DND-41 (cell line): Measurements from ENCODE around the gene KCNJ13.

Source experiments
- ATAC-seq: fragments of 200-7000 bp; cut with Tn5 transposase; 3 replicates; pipeline ENCODE4 v1.9.1; 2021; ENCODE audit warnings: low read depth; ENCODE audit not compliant: insufficient read depth
- DNase-seq: peaks from one replicate; pipeline ENCODE4 v3.0.0-alpha.2; 2020
- H2AFZ ChIP-seq: 2 replicates; pipeline ENCODE4 v1.6.0; 2012; ENCODE audit warnings: low read depth, low read length
- H3K27ac ChIP-seq: 2 replicates; pipeline ENCODE4 v1.5.1; 2012; ENCODE audit warnings: low read length, inconsistent platforms
- H3K27me3 ChIP-seq: fragments of 200-600 bp; sonication (generic); 2 replicates; pipeline ENCODE4 v1.6.0; 2012; ENCODE audit warnings: low read length, mild to moderate bottlenecking, inconsistent platforms; ENCODE audit not compliant: insufficient read depth, poor library complexity
- H3K36me3 ChIP-seq: 2 replicates; pipeline ENCODE4 v1.5.1; 2012; ENCODE audit warnings: low read length, inconsistent platforms; ENCODE audit not compliant: insufficient read depth
- H3K4me1 ChIP-seq: 2 replicates; pipeline ENCODE4 v1.5.1; 2012; ENCODE audit warnings: mild to moderate bottlenecking, low read length; ENCODE audit not compliant: insufficient read depth
- H3K4me2 ChIP-seq: 2 replicates; pipeline ENCODE4 v1.6.0; 2012; ENCODE audit warnings: mild to moderate bottlenecking, moderate library complexity, low read length, inconsistent platforms; ENCODE audit not compliant: insufficient read depth
- H3K4me3 ChIP-seq, 2 experiments: fragments of 200-600 bp in 1 of 2; shearing (Covaris generic) in 1 of 2; 2 replicates each; pipeline ENCODE4 v1.5.1; 2012 to 2016; ENCODE audit warnings: inconsistent platforms in 2 of 2, low read length in 2 of 2, mild to moderate bottlenecking in 2 of 2, low read depth in 1 of 2, moderate library complexity in 1 of 2
- H3K79me2 ChIP-seq: 2 replicates; pipeline ENCODE4 v1.6.0; 2012; ENCODE audit warnings: low read length, inconsistent platforms; ENCODE audit not compliant: insufficient read depth
- H3K9ac ChIP-seq: 2 replicates; pipeline ENCODE4 v1.6.0; 2012; ENCODE audit warnings: low read depth, mild to moderate bottlenecking, inconsistent platforms, low read length, moderate library complexity
- H3K9me3 ChIP-seq: 2 replicates; pipeline ENCODE4 v1.5.1; 2012; ENCODE audit warnings: low read length, moderate library complexity, mild to moderate bottlenecking, inconsistent platforms; ENCODE audit not compliant: insufficient read depth, severe bottlenecking
- H4K20me1 ChIP-seq: 2 replicates; pipeline ENCODE4 v1.6.0; 2012; ENCODE audit warnings: low read length; ENCODE audit not compliant: insufficient read depth
- CTCF ChIP-seq: IDR thresholded peaks from 2 replicates; pipeline ENCODE4 v1.5.1; 2012; ENCODE audit warnings: borderline replicate concordance, low read length, moderate library complexity, mild to moderate bottlenecking; ENCODE audit not compliant: poor library complexity, severe bottlenecking; ENCODE audit errors: extremely low read depth
- EZH2 ChIP-seq: IDR thresholded peaks from 3 replicates; pipeline ENCODE4 v1.6.1; 2012; ENCODE audit warnings: borderline replicate concordance, low read depth, mild to moderate bottlenecking, moderate library complexity, low read length, inconsistent platforms; ENCODE audit not compliant: severe bottlenecking

The KCNJ13 gene

DNA sequence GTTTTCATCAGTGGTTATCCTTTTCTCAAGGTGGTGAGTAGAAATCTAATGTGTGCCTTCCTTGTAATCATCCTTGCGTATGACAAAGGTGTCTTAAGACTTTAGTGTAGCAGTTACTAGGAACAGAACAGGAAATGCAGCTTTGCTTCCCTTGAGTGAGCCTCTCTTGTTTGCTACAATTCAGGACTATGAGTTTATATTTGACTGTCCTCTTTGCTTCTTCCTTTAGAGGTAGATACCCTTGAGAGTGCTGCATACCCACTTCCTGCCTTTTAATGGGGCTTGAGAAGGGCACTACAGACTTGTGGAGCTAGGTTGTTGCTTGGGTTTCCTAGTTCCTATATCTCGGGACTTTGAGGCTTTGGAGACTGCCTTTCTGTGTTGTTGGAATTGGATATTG, 3.8 kb downstream of the KCNJ13 start:
- no peak overlapping the region for H3K9ac ChIP-seq
- DNase-seq, result peak; percentile 35
- H2AFZ ChIP-seq, result no peak overlapping the region
- H3K27ac ChIP-seq, result peak overlapping the region; percentile 56
- H4K20me1 ChIP-seq, result no peaks in the 10 kb centered on the region; the same call in 1 of the 2 replicates
- H3K27me3 ChIP-seq, result no peaks in the 10 kb centered on the region
- H3K4me3 ChIP-seq, result no peak overlapping the region
- no peak overlapping the region for H3K4me2 ChIP-seq
- no peak for TF ChIP-seq EZH2
- TF ChIP-seq CTCF, result no peak
- ATAC-seq, result peak; percentile 95
- no peaks in the 10 kb centered on the region for H3K9me3 ChIP-seq
- H3K4me1 ChIP-seq, result peaks cover 11% of the 10 kb centered on the region
- peaks cover 48% of the 10 kb centered on the region for H3K36me3 ChIP-seq
- no peaks in the 10 kb centered on the region for H3K79me2 ChIP-seq

DNA sequence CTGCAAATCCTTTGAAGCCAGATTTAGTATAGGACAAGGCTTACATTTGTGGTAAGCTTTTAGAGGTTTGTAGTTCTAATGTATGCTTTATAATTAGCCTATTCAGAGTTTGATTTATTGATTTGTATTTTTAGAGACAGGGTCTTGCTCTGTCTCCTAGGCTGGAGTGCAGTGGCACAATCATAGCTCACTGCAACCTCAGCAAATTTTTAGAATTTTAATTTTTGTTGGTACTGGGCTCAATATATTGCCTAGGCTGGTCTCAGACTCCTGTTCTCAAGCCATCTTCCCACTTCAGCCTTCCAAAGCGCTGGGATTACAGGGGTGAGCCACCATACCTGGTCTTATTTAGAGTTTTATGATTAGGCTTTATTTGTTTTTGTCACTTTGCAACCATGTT, 4.5 kb downstream of the KCNJ13 start:
- Histone ChIP-seq H3K27me3 (no peaks in the 10 kb centered on the region), H3K4me2 (no peak overlapping the region), H3K36me3 (peaks cover 52% of the 10 kb centered on the region), H3K4me3 (no peak overlapping the region), H3K9ac (no peak overlapping the region), H3K9me3 (no peaks in the 10 kb centered on the region), H4K20me1 (no peaks in the 10 kb centered on the region; the same call in 1 of the 2 replicates), H2AFZ (no peak overlapping the region), H3K79me2 (no peaks in the 10 kb centered on the region), H3K4me1 (peaks cover 11% of the 10 kb centered on the region), H3K27ac (no peak overlapping the region)
- no peak for ATAC-seq
- no peak for DNase-seq
- no peak for TF ChIP-seq EZH2
- TF ChIP-seq CTCF, result no peak

- no peak overlapping the region for H3K27ac ChIP-seq
- TF ChIP-seq CTCF (no peak), EZH2 (no peak)
- peaks cover 11% of the 10 kb centered on the region for H3K4me1 ChIP-seq
- peaks cover 55% of the 10 kb centered on the region for H3K36me3 ChIP-seq
- H4K20me1 ChIP-seq, result no peaks in the 10 kb centered on the region; the same call in 1 of the 2 replicates
- ATAC-seq (no peak), DNase-seq (no peak)
- H3K4me2 ChIP-seq, result no peak overlapping the region
- H3K9ac ChIP-seq, result no peak overlapping the region
- H2AFZ ChIP-seq, result no peak overlapping the region
- no peaks in the 10 kb centered on the region for H3K27me3 ChIP-seq
- no peaks in the 10 kb centered on the region for H3K9me3 ChIP-seq
- H3K4me3 ChIP-seq, result no peak overlapping the region
- no peaks in the 10 kb centered on the region for H3K79me2 ChIP-seq
Measured at GRCh38 chr2:232770207-232770606, 6.2 kb downstream of the KCNJ13 start.

DNA sequence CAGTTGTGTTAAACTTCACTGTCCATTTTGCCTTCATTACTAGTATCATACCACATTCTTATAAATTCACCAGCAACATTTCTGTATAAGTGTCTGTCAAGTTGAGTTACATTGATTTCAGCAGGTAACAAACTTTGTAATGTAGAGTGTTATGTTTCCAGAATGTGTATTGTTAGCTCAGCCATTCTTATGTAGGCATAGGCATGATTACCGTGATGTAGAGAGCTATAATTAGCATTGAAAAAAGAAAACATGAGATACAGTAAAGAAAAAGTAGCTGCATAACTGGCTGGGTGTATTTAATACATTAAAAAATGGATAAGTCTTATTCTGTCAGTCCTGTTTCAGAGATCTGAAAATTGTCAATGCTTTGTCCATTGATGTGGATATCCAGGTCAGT, 8.5 kb downstream of the KCNJ13 start:
- ATAC-seq (no peak), DNase-seq (no peak)
- no peaks in the 10 kb centered on the region for H3K9me3 ChIP-seq
- no peaks in the 10 kb centered on the region for H3K27me3 ChIP-seq
- H3K4me3 ChIP-seq, result no peak overlapping the region
- peaks cover 72% of the 10 kb centered on the region for H3K36me3 ChIP-seq
- H3K4me1 ChIP-seq, result peaks cover 11% of the 10 kb centered on the region
- H3K9ac ChIP-seq, result no peak overlapping the region
- H4K20me1 ChIP-seq, result no peaks in the 10 kb centered on the region; the same call in 1 of the 2 replicates
- TF ChIP-seq CTCF, result no peak
- TF ChIP-seq EZH2, result no peak
- no peak overlapping the region for H3K4me2 ChIP-seq
- H2AFZ ChIP-seq, result no peak overlapping the region
- H3K27ac ChIP-seq, result no peak overlapping the region
- no peaks in the 10 kb centered on the region for H3K79me2 ChIP-seq
